GOT3 (cell line): ENCODE data around the gene SGPP1.
"Not testable (repeated sequence)": the region's sequence is repeated elsewhere in the genome, so short reads cannot be mapped to it uniquely, and the experiment has no call there.

ENCODE experiments used
- DNase-seq: peaks from one replicate; lab custom pipeline; 2025; ENCODE audit warnings: mixed read lengths; lab: John Stamatoyannopoulos, UW

SGPP1 gene

DNA sequence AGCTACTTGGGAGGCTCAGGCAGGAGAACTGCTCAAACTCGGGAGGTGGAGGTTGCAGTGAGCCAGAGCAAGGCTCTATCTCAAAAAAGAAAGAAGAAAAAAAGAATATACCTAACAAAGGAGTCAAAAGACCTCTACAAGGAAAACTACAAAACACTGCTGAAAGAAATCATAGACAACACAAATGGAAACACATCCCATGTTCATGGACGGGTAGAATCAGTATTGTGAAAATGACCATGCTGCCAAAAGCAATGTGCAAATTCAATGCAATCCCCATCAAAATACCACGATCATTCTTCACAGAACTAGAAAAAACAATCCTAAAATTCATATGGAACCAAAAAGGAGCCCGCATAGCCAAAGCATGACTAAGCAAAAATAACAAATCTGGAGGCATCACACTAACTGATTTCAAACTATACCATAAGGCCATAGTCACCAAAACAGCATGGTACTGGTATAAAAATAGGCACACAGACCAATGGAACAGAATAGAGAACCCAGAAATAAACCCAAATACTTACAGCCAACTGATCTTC is 91.7 kb downstream of the SGPP1 start:
- DNase-seq, result not testable (repeated sequence)
